ENCODE data around the gene UBE2L6.

The UBE2L6 gene

GRCh38 chr11:57584341-57584740 lies 16.9 kb upstream of the UBE2L6 start:
- H2AK5ac ChIP-seq (ENCODE audit: low read length, severe bottlenecking): no peak overlapping the region

GRCh38 chr11:57574061-57574460 lies 6.6 kb upstream of the UBE2L6 start:
- 59% methylated on average over 4 of the region's 4 CpGs for WGBS
- no peak overlapping the region for H2AK5ac ChIP-seq (ENCODE audit: low read length, severe bottlenecking)
- H3K4me3 ChIP-seq (ENCODE audit: insufficient read depth in 1 of 2, low read depth in 1 of 2, low read length in 2 of 2): no peak overlapping the region
- H3K27ac ChIP-seq (ENCODE audit: low read length, poor library complexity, severe bottlenecking): no peak overlapping the region
- H3K18ac ChIP-seq (ENCODE audit: low read depth in 1 of 2, low read length in 2 of 2): no peak overlapping the region
- H3K79me1 ChIP-seq (replicated peaks; ENCODE audit: low read length, poor library complexity, severe bottlenecking): no peaks in the 10 kb centered on the region
- H3K4me2 ChIP-seq (ENCODE audit: low read length, poor library complexity, severe bottlenecking): no peak overlapping the region
- H3K27me3 ChIP-seq (ENCODE audit: control insufficient read depth in 1 of 2, insufficient read depth in 1 of 2, low read length in 2 of 2): peaks cover 3 to 5% of the 10 kb centered on the region in 2 experiments
- no peak overlapping the region for H4K8ac ChIP-seq (ENCODE audit: low read length)
- no peak overlapping the region for H2BK12ac ChIP-seq (ENCODE audit: low read length in 2 of 2)
- no peak for DNase-seq
- no peak overlapping the region for H2BK15ac ChIP-seq (ENCODE audit: low read depth, poor library complexity, severe bottlenecking)
- H4K91ac ChIP-seq (ENCODE audit: low read length): no peak overlapping the region
- H3K9ac ChIP-seq (ENCODE audit: low read length): no peak overlapping the region
- H3K14ac ChIP-seq (ENCODE audit: low read length in 2 of 2): no peak overlapping the region
- H2BK120ac ChIP-seq (ENCODE audit: low read depth, low read length): no peak overlapping the region
- H3K4ac ChIP-seq (ENCODE audit: low read depth in 1 of 2, low read length in 2 of 2): no peak overlapping the region
- no peaks in the 10 kb centered on the region for H3K9me3 ChIP-seq (ENCODE audit: control insufficient read depth, low read length)
- no peak overlapping the region for H3K23ac ChIP-seq (ENCODE audit: low read length in 2 of 2)
- H3K36me3 ChIP-seq (ENCODE audit: control insufficient read depth in 1 of 2, insufficient read depth in 2 of 2, low read depth in 1 of 2, low read length in 2 of 2): no peaks in the 10 kb centered on the region
- H2BK5ac ChIP-seq (ENCODE audit: low read depth, low read length, poor library complexity, severe bottlenecking): no peak overlapping the region
- H3K4me1 ChIP-seq (ENCODE audit: control insufficient read depth, insufficient read depth, low read depth, low read length): peaks cover 3% of the 10 kb centered on the region
- no peak overlapping the region for H2AFZ ChIP-seq (ENCODE audit: low read depth, low read length)

More at GRCh38 chr11:57584341-57584740, 16.9 kb upstream of the UBE2L6 start:
- H2BK5ac ChIP-seq (ENCODE audit: low read depth, low read length, poor library complexity, severe bottlenecking): no peak overlapping the region
- WGBS: 82% methylated on average over 9 of the region's 9 CpGs
- no peak overlapping the region for H3K4ac ChIP-seq (ENCODE audit: low read depth in 1 of 2, low read length in 2 of 2)
- H4K8ac ChIP-seq (ENCODE audit: low read length): no peak overlapping the region
- H3K4me3 ChIP-seq (ENCODE audit: insufficient read depth in 1 of 2, low read depth in 1 of 2, low read length in 2 of 2): no peak overlapping the region
- H2BK12ac ChIP-seq (ENCODE audit: low read length in 2 of 2): no peak overlapping the region
- no peak for DNase-seq
- H3K9ac ChIP-seq (ENCODE audit: low read length): no peak overlapping the region
- no peak overlapping the region for H2BK15ac ChIP-seq (ENCODE audit: low read depth, poor library complexity, severe bottlenecking)
- H2BK120ac ChIP-seq (ENCODE audit: low read depth, low read length): no peak overlapping the region
- no peak overlapping the region for H2AFZ ChIP-seq (ENCODE audit: low read depth, low read length)
- H3K27ac ChIP-seq (ENCODE audit: low read length, poor library complexity, severe bottlenecking): no peak overlapping the region
- H3K4me2 ChIP-seq (ENCODE audit: low read length, poor library complexity, severe bottlenecking): no peak overlapping the region
- no peak overlapping the region for H3K14ac ChIP-seq (ENCODE audit: low read length in 2 of 2)
- no peaks in the 10 kb centered on the region for H3K4me1 ChIP-seq (ENCODE audit: control insufficient read depth, insufficient read depth, low read depth, low read length)
- H3K23ac ChIP-seq (ENCODE audit: low read length in 2 of 2): no peak overlapping the region
- no peak overlapping the region for H3K18ac ChIP-seq (ENCODE audit: low read depth in 1 of 2, low read length in 2 of 2)
- H3K27me3 ChIP-seq (ENCODE audit: control insufficient read depth in 1 of 2, insufficient read depth in 1 of 2, low read length in 2 of 2): peaks cover 0 to 12% of the 10 kb centered on the region in 2 experiments
- no peaks in the 10 kb centered on the region for H3K9me3 ChIP-seq (ENCODE audit: control insufficient read depth, low read length)
- no peaks in the 10 kb centered on the region for H3K79me1 ChIP-seq (replicated peaks; ENCODE audit: low read length, poor library complexity, severe bottlenecking)
- H4K91ac ChIP-seq (ENCODE audit: low read length): no peak overlapping the region
- H3K36me3 ChIP-seq (ENCODE audit: control insufficient read depth in 1 of 2, insufficient read depth in 2 of 2, low read depth in 1 of 2, low read length in 2 of 2): no peaks in the 10 kb centered on the region

GRCh38 chr11:57571606-57572005 lies 4.1 kb upstream of the UBE2L6 start:
- H3K27ac ChIP-seq (ENCODE audit: low read length, poor library complexity, severe bottlenecking): no peak overlapping the region
- no peak for DNase-seq
- no peak overlapping the region for H2BK15ac ChIP-seq (ENCODE audit: low read depth, poor library complexity, severe bottlenecking)
- H4K91ac ChIP-seq (ENCODE audit: low read length): no peak overlapping the region
- no peak overlapping the region for H3K14ac ChIP-seq (ENCODE audit: low read length in 2 of 2)
- H3K4me2 ChIP-seq (ENCODE audit: low read length, poor library complexity, severe bottlenecking): no peak overlapping the region
- H3K79me1 ChIP-seq (replicated peaks; ENCODE audit: low read length, poor library complexity, severe bottlenecking): no peaks in the 10 kb centered on the region
- peak overlapping the region in 1 of 2 experiments; percentile 10 for H2BK12ac ChIP-seq (ENCODE audit: low read length in 2 of 2)
- H3K9me3 ChIP-seq (ENCODE audit: control insufficient read depth, low read length): no peaks in the 10 kb centered on the region
- no peak overlapping the region for H2AK5ac ChIP-seq (ENCODE audit: low read length, severe bottlenecking)
- peaks cover 3 to 5% of the 10 kb centered on the region in 2 experiments for H3K27me3 ChIP-seq (ENCODE audit: control insufficient read depth in 1 of 2, insufficient read depth in 1 of 2, low read length in 2 of 2)
- no peak overlapping the region for H4K8ac ChIP-seq (ENCODE audit: low read length)
- H3K4me1 ChIP-seq (ENCODE audit: control insufficient read depth, insufficient read depth, low read depth, low read length): peaks cover 10% of the 10 kb centered on the region
- no peak overlapping the region for H3K9ac ChIP-seq (ENCODE audit: low read length)
- no peaks in the 10 kb centered on the region for H3K36me3 ChIP-seq (ENCODE audit: control insufficient read depth in 1 of 2, insufficient read depth in 2 of 2, low read depth in 1 of 2, low read length in 2 of 2)
- no peak overlapping the region for H2BK120ac ChIP-seq (ENCODE audit: low read depth, low read length)
- H3K4ac ChIP-seq (ENCODE audit: low read depth in 1 of 2, low read length in 2 of 2): no peak overlapping the region
- WGBS: no CpG with 5 or more reads among the region's 2 CpGs
- no peak overlapping the region for H3K4me3 ChIP-seq (ENCODE audit: insufficient read depth in 1 of 2, low read depth in 1 of 2, low read length in 2 of 2)
- H3K23ac ChIP-seq (ENCODE audit: low read length in 2 of 2): no peak overlapping the region
- H2BK5ac ChIP-seq (ENCODE audit: low read depth, low read length, poor library complexity, severe bottlenecking): no peak overlapping the region
- no peak overlapping the region for H3K18ac ChIP-seq (ENCODE audit: low read depth in 1 of 2, low read length in 2 of 2)
- H2AFZ ChIP-seq (ENCODE audit: low read depth, low read length): no peak overlapping the region

GRCh38 chr11:57568330-57568766 lies 876 bp upstream of the UBE2L6 start:
- Histone ChIP-seq H2AFZ (ENCODE audit: low read depth, low read length) (no peak overlapping the region), H3K79me1 (replicated peaks; ENCODE audit: low read length, poor library complexity, severe bottlenecking) (peaks cover 2% of the 10 kb centered on the region), H3K9ac (ENCODE audit: low read length) (peak overlapping the region; percentile 86), H2BK5ac (ENCODE audit: low read depth, low read length, poor library complexity, severe bottlenecking) (no peak overlapping the region), H3K4me1 (ENCODE audit: control insufficient read depth, insufficient read depth, low read depth, low read length) (peaks cover 12% of the 10 kb centered on the region), H4K91ac (ENCODE audit: low read length) (peak overlapping the region; percentile 85), H3K36me3 (ENCODE audit: control insufficient read depth in 1 of 2, insufficient read depth in 2 of 2, low read depth in 1 of 2, low read length in 2 of 2) (no peaks in the 10 kb centered on the region), H4K8ac (ENCODE audit: low read length) (peak overlapping the region; percentile 91), H3K4me2 (ENCODE audit: low read length, poor library complexity, severe bottlenecking) (peak overlapping the region; percentile 97), H2BK12ac (ENCODE audit: low read length in 2 of 2) (peak overlapping the region; percentile 27 to 93), H3K9me3 (ENCODE audit: control insufficient read depth, low read length) (no peaks in the 10 kb centered on the region), H3K23ac (ENCODE audit: low read length in 2 of 2) (no peak overlapping the region), H2BK120ac (ENCODE audit: low read depth, low read length) (peak overlapping the region; percentile 74), H3K4me3 (ENCODE audit: insufficient read depth in 1 of 2, low read depth in 1 of 2, low read length in 2 of 2) (peak overlapping the region; percentile 85 to 90), H3K14ac (ENCODE audit: low read length in 2 of 2) (no peak overlapping the region), H3K27me3 (ENCODE audit: control insufficient read depth in 1 of 2, insufficient read depth in 1 of 2, low read length in 2 of 2) (no peaks in the 10 kb centered on the region), H3K27ac (ENCODE audit: low read length, poor library complexity, severe bottlenecking) (no peak overlapping the region), H3K4ac (ENCODE audit: low read depth in 1 of 2, low read length in 2 of 2) (peak overlapping the region; percentile 21 to 91), H2AK5ac (ENCODE audit: low read length, severe bottlenecking) (no peak overlapping the region), H3K18ac (ENCODE audit: low read depth in 1 of 2, low read length in 2 of 2) (peak overlapping the region; percentile 5 to 84), H2BK15ac (ENCODE audit: low read depth, poor library complexity, severe bottlenecking) (no peak overlapping the region)
- WGBS: 67% methylated on average over 3 of the region's 6 CpGs
- peak; percentile 85 for DNase-seq

Data from mesenchymal stem cell (in vitro differentiated cells and primary cell).